H9 (cell line): ENCODE results near the gene SETD3. TPM values are rescaled to one million over a fixed set of nuclear protein-coding genes. Genes with fewer than 3 reads are reported as not detected.

Experiments used
- DNase-seq: peaks from one replicate; pipeline ENCODE4 v3.0.0-alpha.2; 2017
- H2AFZ ChIP-seq: one replicate; pipeline ENCODE4 v1.6.1; 2013; ENCODE audit warnings: mild to moderate bottlenecking, low read length, control low read depth, moderate library complexity
- H2AK5ac ChIP-seq: 2 replicates; pipeline ENCODE4 v1.6.1; 2013; ENCODE audit warnings: low read length, control low read depth, mixed read lengths; ENCODE audit not compliant: insufficient read length
- H2BK120ac ChIP-seq: one replicate; pipeline ENCODE4 v1.6.1; 2013; ENCODE audit warnings: low read depth, mild to moderate bottlenecking, low read length, control low read depth, inconsistent platforms; ENCODE audit not compliant: poor library complexity, severe bottlenecking
- H2BK12ac ChIP-seq: 2 replicates; pipeline ENCODE4 v1.6.1; 2013; ENCODE audit warnings: low read length, control low read depth, mixed read lengths, low read depth; ENCODE audit not compliant: insufficient read length
- H2BK15ac ChIP-seq: 2 replicates; pipeline ENCODE4 v1.6.1; 2013; ENCODE audit warnings: low read depth, low read length, control low read depth
- H2BK20ac ChIP-seq: one replicate; pipeline ENCODE4 v1.6.1; 2013; ENCODE audit warnings: low read depth, mild to moderate bottlenecking, low read length, control low read depth, inconsistent platforms; ENCODE audit not compliant: poor library complexity, severe bottlenecking
- H2BK5ac ChIP-seq: 2 replicates; pipeline ENCODE4 v1.6.1; 2013; ENCODE audit warnings: low read length, control low read depth, mixed read lengths; ENCODE audit not compliant: insufficient read length
- H3K14ac ChIP-seq: 2 replicates; pipeline ENCODE4 v1.6.1; 2013; ENCODE audit warnings: low read length, control low read depth; ENCODE audit not compliant: insufficient read depth
- H3K18ac ChIP-seq: 2 replicates; pipeline ENCODE4 v1.6.1; 2013; ENCODE audit warnings: low read depth, mild to moderate bottlenecking, mixed read lengths, low read length, control low read depth; ENCODE audit not compliant: insufficient read length
- H3K23ac ChIP-seq: 2 replicates; pipeline ENCODE4 v1.6.1; 2013; ENCODE audit warnings: low read length, control low read depth, mixed read lengths, low read depth; ENCODE audit not compliant: insufficient read length
- H3K23me2 ChIP-seq: 2 replicates; pipeline ENCODE4 v1.6.1; 2013; ENCODE audit warnings: low read depth, mild to moderate bottlenecking, mixed read lengths, low read length, control low read depth; ENCODE audit not compliant: insufficient read length, poor library complexity, severe bottlenecking
- H3K27ac ChIP-seq: 2 replicates; pipeline ENCODE4 v1.5.1; 2013; ENCODE audit warnings: low read length, control low read depth, mixed read lengths, low read depth; ENCODE audit not compliant: insufficient read length
- H3K27me3 ChIP-seq: 2 replicates; pipeline ENCODE4 v1.6.1; 2013; ENCODE audit warnings: low read length, control low read depth, inconsistent platforms; ENCODE audit not compliant: insufficient read depth
- H3K4ac ChIP-seq: 2 replicates; pipeline ENCODE4 v1.6.1; 2013; ENCODE audit warnings: low read depth, mild to moderate bottlenecking, control low read depth, inconsistent platforms, low read length, moderate library complexity
- H3K4me1 ChIP-seq: 2 replicates; pipeline ENCODE4 v1.6.1; 2013; ENCODE audit warnings: low read length, control low read depth, inconsistent platforms; ENCODE audit not compliant: insufficient read depth
- H3K4me2 ChIP-seq: 2 replicates; pipeline ENCODE4 v1.6.1; 2013; ENCODE audit warnings: low read length, control low read depth, mixed read lengths; ENCODE audit not compliant: insufficient read length, insufficient read depth
- H3K56ac ChIP-seq: 2 replicates; pipeline ENCODE4 v1.6.1; 2013; ENCODE audit warnings: low read depth, mild to moderate bottlenecking, mixed read lengths, low read length, control low read depth; ENCODE audit not compliant: insufficient read length
- H3K79me1 ChIP-seq: 2 replicates; pipeline ENCODE4 v1.6.1; 2013; ENCODE audit warnings: low read depth, mild to moderate bottlenecking, moderate library complexity, low read length, control low read depth, inconsistent platforms; ENCODE audit not compliant: insufficient read depth, poor library complexity, severe bottlenecking
- H3K79me2 ChIP-seq: 2 replicates; pipeline ENCODE4 v1.6.1; 2013; ENCODE audit warnings: low read length, control low read depth, inconsistent platforms; ENCODE audit not compliant: insufficient read depth
- H3K9ac ChIP-seq: 2 replicates; pipeline ENCODE4 v1.6.1; 2013; ENCODE audit warnings: low read length, control low read depth, mixed read lengths; ENCODE audit not compliant: insufficient read length; ENCODE audit errors: extremely low read depth
- H3K9me3 ChIP-seq: one replicate; pipeline ENCODE4 v1.6.1; 2013; ENCODE audit warnings: low read depth, low read length, inconsistent platforms; ENCODE audit not compliant: control insufficient read depth
- H3T11ph ChIP-seq: one replicate; pipeline ENCODE4 v1.6.1; 2013; ENCODE audit warnings: mild to moderate bottlenecking, low read length, control low read depth, inconsistent platforms
- H4K20me1 ChIP-seq: one replicate; pipeline ENCODE4 v1.6.1; 2013; ENCODE audit not compliant: control insufficient read depth, insufficient read length, insufficient read depth
- H4K5ac ChIP-seq: 2 replicates; pipeline ENCODE4 v1.6.1; 2013; ENCODE audit warnings: low read depth, mild to moderate bottlenecking, mixed read lengths, low read length, control low read depth; ENCODE audit not compliant: insufficient read length
- H4K8ac ChIP-seq: replicated peaks from 2 replicates; pipeline ENCODE4 v1.6.1; 2013; ENCODE audit warnings: low read length, control low read depth, mixed read lengths, low read depth; ENCODE audit not compliant: insufficient read length
- H4K91ac ChIP-seq: 2 replicates; pipeline ENCODE4 v1.6.1; 2013; ENCODE audit warnings: low read depth, mild to moderate bottlenecking, moderate library complexity, mixed read lengths, low read length, control low read depth; ENCODE audit not compliant: insufficient read length
- H3K27ac Mint-ChIP-seq, 3 experiments: 2 replicates in 2 of 3; 3 replicates in 1 of 3; pipeline ENCODE4 v1.8.0; 2020 to 2021; ENCODE audit warnings: mixed read lengths in 3 of 3, mild to moderate bottlenecking in 1 of 3, moderate library complexity in 1 of 3
- H3K27me3 Mint-ChIP-seq: 2 replicates; pipeline ENCODE4 v1.8.0; 2021; ENCODE audit warnings: low read depth, mild to moderate bottlenecking, moderate library complexity, mixed read lengths
- H3K36me3 Mint-ChIP-seq, 3 experiments: 2 replicates in 2 of 3; 3 replicates in 1 of 3; pipeline ENCODE4 v1.8.0; 2020 to 2021; ENCODE audit warnings: low read depth in 3 of 3, mixed read lengths in 3 of 3; ENCODE audit not compliant: insufficient read depth in 1 of 3
- H3K4me1 Mint-ChIP-seq, 2 experiments: 2 replicates each; pipeline ENCODE4 v1.8.0; 2020; ENCODE audit warnings: mixed read lengths in 2 of 2
- H3K4me3 Mint-ChIP-seq, 2 experiments: 2 replicates in 1 of 2; 3 replicates in 1 of 2; pipeline ENCODE4 v1.8.0; 2020 to 2021; ENCODE audit warnings: mild to moderate bottlenecking in 2 of 2, mixed read lengths in 2 of 2, moderate library complexity in 1 of 2
- H3K9me3 Mint-ChIP-seq, 2 experiments: 2 replicates in 1 of 2; 3 replicates in 1 of 2; pipeline ENCODE4 v1.8.0; 2020; ENCODE audit warnings: mild to moderate bottlenecking in 2 of 2, mixed read lengths in 2 of 2, moderate library complexity in 1 of 2
- WGBS: extraction: QIAGEN DNeasy Blood & Tissue Kit; methylation state at CpG from one replicate; pipeline ENCODE4 v1.1.7; 2013; ENCODE audit warnings: missing lambda C conversion rate, low lambda C conversion rate, mixed read lengths; ENCODE audit not compliant: insufficient read length; ENCODE audit errors: extremely low coverage; 5-methylcytosine and 5-hydroxymethylcytosine counted together
- total RNA-seq: library from RNA; stranded (reverse); gene quantifications from 2 replicates; pipeline ENCODE4 v1.2.1, GENCODE V29; 2021
- TF ChIP-seq, protein P1 (sequence below): fragments of 200-600 bp; sonication (generic); conservative IDR thresholded peaks from 3 replicates; pipeline ENCODE4 v1.8.0; 2021; ENCODE audit warnings: antibody characterized with exemption, mild to moderate bottlenecking

SETD3 gene
- total RNA-seq, 1 experiment from 2014 or later: 56.7 TPM

DNA sequence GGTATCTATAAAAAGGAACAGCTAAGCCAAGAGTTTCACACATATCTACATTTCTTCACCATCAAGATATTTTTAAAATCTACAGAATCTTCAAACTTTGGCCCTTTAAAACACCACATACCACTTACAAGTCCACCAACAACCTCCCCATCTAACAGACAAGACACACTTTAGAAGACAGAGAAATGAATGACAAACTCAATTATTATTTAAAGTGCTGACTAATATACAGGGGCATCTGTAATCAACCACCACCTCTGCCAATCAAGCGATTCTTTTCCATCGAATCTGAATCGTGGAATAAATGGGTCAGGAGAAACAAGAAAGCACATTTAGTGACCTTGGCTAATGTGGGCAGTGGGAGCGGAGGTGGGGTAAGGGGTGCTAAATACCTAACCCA lies 7.7 kb downstream of the SETD3 start:
- no peak overlapping the region for H4K8ac ChIP-seq
- Mint-ChIP-seq H3K27ac (peak overlapping the region in 1 of 3 experiments; percentile 18; a peak in 1 of 7 replicates), H3K27me3 (no peaks in the 10 kb centered on the region), H3K9me3 (no peaks in the 10 kb centered on the region), H3K4me1 (peaks cover 35 to 37% of the 10 kb centered on the region in 2 experiments), H3K4me3 (no peak overlapping the region), H3K36me3 (no peaks in the 10 kb centered on the region)
- H3T11ph ChIP-seq: no peak overlapping the region
- no peak overlapping the region for H3K4me2 ChIP-seq
- no peak overlapping the region for H2BK12ac ChIP-seq
- no peak overlapping the region for H2BK20ac ChIP-seq
- H3K27me3 ChIP-seq: no peaks in the 10 kb centered on the region
- H2BK15ac ChIP-seq: no peak overlapping the region
- H2AK5ac ChIP-seq: no peak overlapping the region
- H2AFZ ChIP-seq: no peak overlapping the region
- H4K5ac ChIP-seq: no peak overlapping the region
- H2BK120ac ChIP-seq: no peak overlapping the region
- H3K9ac ChIP-seq: no peak overlapping the region
- no peaks in the 10 kb centered on the region for H3K9me3 ChIP-seq
- no peak overlapping the region for H3K4ac ChIP-seq
- peaks cover 11% of the 10 kb centered on the region for H3K79me1 ChIP-seq
- no peaks in the 10 kb centered on the region for H3K23me2 ChIP-seq
- no peak overlapping the region for H4K91ac ChIP-seq
- no CpG with 5 or more reads among the region's 4 CpGs for WGBS
- no peak overlapping the region for H3K27ac ChIP-seq
- no peak overlapping the region for H3K56ac ChIP-seq
- no peak overlapping the region for H3K14ac ChIP-seq
- peaks cover 48% of the 10 kb centered on the region; the same call in 1 of the 2 replicates for H3K79me2 ChIP-seq
- H3K18ac ChIP-seq: no peak overlapping the region
- H3K4me1 ChIP-seq: peaks cover 2% of the 10 kb centered on the region; the same call in 1 of the 2 replicates
- TF ChIP-seq, protein P1, sequence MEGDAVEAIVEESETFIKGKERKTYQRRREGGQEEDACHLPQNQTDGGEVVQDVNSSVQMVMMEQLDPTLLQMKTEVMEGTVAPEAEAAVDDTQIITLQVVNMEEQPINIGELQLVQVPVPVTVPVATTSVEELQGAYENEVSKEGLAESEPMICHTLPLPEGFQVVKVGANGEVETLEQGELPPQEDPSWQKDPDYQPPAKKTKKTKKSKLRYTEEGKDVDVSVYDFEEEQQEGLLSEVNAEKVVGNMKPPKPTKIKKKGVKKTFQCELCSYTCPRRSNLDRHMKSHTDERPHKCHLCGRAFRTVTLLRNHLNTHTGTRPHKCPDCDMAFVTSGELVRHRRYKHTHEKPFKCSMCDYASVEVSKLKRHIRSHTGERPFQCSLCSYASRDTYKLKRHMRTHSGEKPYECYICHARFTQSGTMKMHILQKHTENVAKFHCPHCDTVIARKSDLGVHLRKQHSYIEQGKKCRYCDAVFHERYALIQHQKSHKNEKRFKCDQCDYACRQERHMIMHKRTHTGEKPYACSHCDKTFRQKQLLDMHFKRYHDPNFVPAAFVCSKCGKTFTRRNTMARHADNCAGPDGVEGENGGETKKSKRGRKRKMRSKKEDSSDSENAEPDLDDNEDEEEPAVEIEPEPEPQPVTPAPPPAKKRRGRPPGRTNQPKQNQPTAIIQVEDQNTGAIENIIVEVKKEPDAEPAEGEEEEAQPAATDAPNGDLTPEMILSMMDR: no peak
- no peak for DNase-seq
- no peaks in the 10 kb centered on the region for H4K20me1 ChIP-seq
- no peak overlapping the region for H2BK5ac ChIP-seq
- no peak overlapping the region for H3K23ac ChIP-seq
